ENCODE results near the gene C2CD4B.

The C2CD4B gene

GRCh38 chr15:62209322-62209721, 44.2 kb upstream of the C2CD4B start:
- TF ChIP-seq SIN3A (IDR thresholded peaks at IDR 0.05; ENCODE audit: borderline replicate concordance, insufficient read depth, low read length) = no peak
- TF ChIP-seq POLR2AphosphoS5 (IDR thresholded peaks at IDR 0.05; ENCODE audit: low read depth, low read length) = no peak
- no peak for TF ChIP-seq TAF1 (IDR thresholded peaks at IDR 0.05; ENCODE audit: borderline replicate concordance, insufficient read depth, low read length)
- TF ChIP-seq FOXP2 (optimal IDR thresholded peaks at IDR 0.05; ENCODE audit: borderline replicate concordance, extremely low read depth, extremely low read length, insufficient read depth) = no peak
- no peak for TF ChIP-seq REST (IDR thresholded peaks at IDR 0.05; ENCODE audit: insufficient read depth in 1 of 2, low read depth in 2 of 2, low read length in 2 of 2)

GRCh38 chr15:62208884-62209283, 43.8 kb upstream of the C2CD4B start:
- no peak for TF ChIP-seq REST (IDR thresholded peaks at IDR 0.05; ENCODE audit: insufficient read depth in 1 of 2, low read depth in 2 of 2, low read length in 2 of 2)

- TF ChIP-seq POLR2AphosphoS5 (IDR thresholded peaks at IDR 0.05; ENCODE audit: low read depth, low read length) = no peak
- TF ChIP-seq SIN3A (IDR thresholded peaks at IDR 0.05; ENCODE audit: borderline replicate concordance, insufficient read depth, low read length) = no peak
- TF ChIP-seq TAF1 (IDR thresholded peaks at IDR 0.05; ENCODE audit: borderline replicate concordance, insufficient read depth, low read length) = no peak
- no peak for TF ChIP-seq REST (IDR thresholded peaks at IDR 0.05; ENCODE audit: insufficient read depth in 1 of 2, low read depth in 2 of 2, low read length in 2 of 2)
- TF ChIP-seq FOXP2 (optimal IDR thresholded peaks at IDR 0.05; ENCODE audit: borderline replicate concordance, extremely low read depth, extremely low read length, insufficient read depth) = no peak
Observed at GRCh38 chr15:62208367-62208766, 43.3 kb upstream of the C2CD4B start.

GRCh38 chr15:62190675-62191074, 25.6 kb upstream of the C2CD4B start:
- TF ChIP-seq POLR2AphosphoS5 (IDR thresholded peaks at IDR 0.05; ENCODE audit: low read depth, low read length) (no peak), FOXP2 (optimal IDR thresholded peaks at IDR 0.05; ENCODE audit: borderline replicate concordance, extremely low read depth, extremely low read length, insufficient read depth) (no peak), REST (IDR thresholded peaks at IDR 0.05; ENCODE audit: insufficient read depth in 1 of 2, low read depth in 2 of 2, low read length in 2 of 2) (no peak), TAF1 (IDR thresholded peaks at IDR 0.05; ENCODE audit: borderline replicate concordance, insufficient read depth, low read length) (no peak), SIN3A (IDR thresholded peaks at IDR 0.05; ENCODE audit: borderline replicate concordance, insufficient read depth, low read length) (no peak)

- no peak for TF ChIP-seq FOXP2 (optimal IDR thresholded peaks at IDR 0.05; ENCODE audit: borderline replicate concordance, extremely low read depth, extremely low read length, insufficient read depth)
- no peak for TF ChIP-seq SIN3A (IDR thresholded peaks at IDR 0.05; ENCODE audit: borderline replicate concordance, insufficient read depth, low read length)
- no peak for TF ChIP-seq TAF1 (IDR thresholded peaks at IDR 0.05; ENCODE audit: borderline replicate concordance, insufficient read depth, low read length)
- TF ChIP-seq POLR2AphosphoS5 (IDR thresholded peaks at IDR 0.05; ENCODE audit: low read depth, low read length) = no peak
- TF ChIP-seq REST (IDR thresholded peaks at IDR 0.05; ENCODE audit: insufficient read depth in 1 of 2, low read depth in 2 of 2, low read length in 2 of 2) = no peak
Observed at GRCh38 chr15:62190274-62190673, 25.2 kb upstream of the C2CD4B start.
